Measurements from ENCODE around the gene CEP72. TPM values are rescaled to one million over a fixed set of nuclear protein-coding genes. Genes with fewer than 3 reads are reported as not detected.

CEP72 gene
- total RNA-seq, 1 experiment from 2014 or later = 24.8 TPM

GRCh38 chr5:595285-595875 lies 16.8 kb upstream of the CEP72 start:
- Histone ChIP-seq H3K23me2 (ENCODE audit: insufficient read length, low read depth, low read length, poor library complexity, severe bottlenecking) (no peaks in the 10 kb centered on the region), H4K5ac (ENCODE audit: insufficient read length, low read depth, low read length) (no peak overlapping the region), H3K27ac (ENCODE audit: insufficient read length, low read depth, low read length) (no peak overlapping the region), H3T11ph (ENCODE audit: low read length) (no peak overlapping the region), H3K79me1 (ENCODE audit: insufficient read depth, low read depth, low read length, poor library complexity, severe bottlenecking) (no peaks in the 10 kb centered on the region), H3K4ac (ENCODE audit: low read depth, low read length) (no peak overlapping the region), H3K27me3 (ENCODE audit: insufficient read depth, low read length) (no peaks in the 10 kb centered on the region), H4K8ac (replicated peaks; ENCODE audit: insufficient read length, low read depth, low read length) (no peak overlapping the region), H3K56ac (ENCODE audit: insufficient read length, low read depth, low read length) (no peak overlapping the region), H2BK5ac (ENCODE audit: insufficient read length, low read length) (no peak overlapping the region), H2AFZ (ENCODE audit: low read length) (no peak overlapping the region), H2BK12ac (ENCODE audit: insufficient read length, low read depth, low read length) (no peak overlapping the region), H3K4me1 (ENCODE audit: insufficient read depth, low read length) (no peaks in the 10 kb centered on the region), H2BK120ac (ENCODE audit: low read depth, low read length, poor library complexity, severe bottlenecking) (no peak overlapping the region), H3K4me2 (ENCODE audit: insufficient read depth, insufficient read length, low read length) (no peak overlapping the region), H3K9ac (ENCODE audit: extremely low read depth, insufficient read length, low read length) (no peak overlapping the region), H2BK20ac (ENCODE audit: low read depth, low read length, poor library complexity, severe bottlenecking) (no peak overlapping the region), H3K18ac (ENCODE audit: insufficient read length, low read depth, low read length) (no peak overlapping the region), H2AK5ac (ENCODE audit: insufficient read length, low read length) (no peak overlapping the region), H3K79me2 (ENCODE audit: insufficient read depth, low read length) (no peaks in the 10 kb centered on the region), H3K14ac (ENCODE audit: insufficient read depth, low read length) (no peak overlapping the region), H4K20me1 (ENCODE audit: control insufficient read depth, insufficient read depth, insufficient read length) (no peaks in the 10 kb centered on the region), H3K23ac (ENCODE audit: insufficient read length, low read depth, low read length) (no peak overlapping the region), H2BK15ac (ENCODE audit: low read depth, low read length) (no peak overlapping the region), H4K91ac (ENCODE audit: insufficient read length, low read depth, low read length) (no peak overlapping the region), H3K9me3 (ENCODE audit: control insufficient read depth, low read depth, low read length) (no peaks in the 10 kb centered on the region)
- no CpG with 5 or more reads among the region's 3 CpGs for WGBS (ENCODE audit: extremely low coverage, insufficient read length, low lambda C conversion rate)
- DNase-seq = no peak
- H3K4me3 Mint-ChIP-seq = no peak overlapping the region
- H3K27me3 Mint-ChIP-seq (ENCODE audit: low read depth) = peaks cover 89% of the 10 kb centered on the region
- H3K27ac Mint-ChIP-seq = no peak overlapping the region; a peak in 1 of 7 replicates
- peaks cover 0 to 5% of the 10 kb centered on the region in 2 experiments; a peak in 1 of 5 replicates for H3K9me3 Mint-ChIP-seq
- no peaks in the 10 kb centered on the region for H3K36me3 Mint-ChIP-seq (ENCODE audit: insufficient read depth in 1 of 3, low read depth in 3 of 3)
- TF ChIP-seq, protein P1, sequence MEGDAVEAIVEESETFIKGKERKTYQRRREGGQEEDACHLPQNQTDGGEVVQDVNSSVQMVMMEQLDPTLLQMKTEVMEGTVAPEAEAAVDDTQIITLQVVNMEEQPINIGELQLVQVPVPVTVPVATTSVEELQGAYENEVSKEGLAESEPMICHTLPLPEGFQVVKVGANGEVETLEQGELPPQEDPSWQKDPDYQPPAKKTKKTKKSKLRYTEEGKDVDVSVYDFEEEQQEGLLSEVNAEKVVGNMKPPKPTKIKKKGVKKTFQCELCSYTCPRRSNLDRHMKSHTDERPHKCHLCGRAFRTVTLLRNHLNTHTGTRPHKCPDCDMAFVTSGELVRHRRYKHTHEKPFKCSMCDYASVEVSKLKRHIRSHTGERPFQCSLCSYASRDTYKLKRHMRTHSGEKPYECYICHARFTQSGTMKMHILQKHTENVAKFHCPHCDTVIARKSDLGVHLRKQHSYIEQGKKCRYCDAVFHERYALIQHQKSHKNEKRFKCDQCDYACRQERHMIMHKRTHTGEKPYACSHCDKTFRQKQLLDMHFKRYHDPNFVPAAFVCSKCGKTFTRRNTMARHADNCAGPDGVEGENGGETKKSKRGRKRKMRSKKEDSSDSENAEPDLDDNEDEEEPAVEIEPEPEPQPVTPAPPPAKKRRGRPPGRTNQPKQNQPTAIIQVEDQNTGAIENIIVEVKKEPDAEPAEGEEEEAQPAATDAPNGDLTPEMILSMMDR (conservative IDR thresholded peaks at IDR 0.05) = no peak
- H3K4me1 Mint-ChIP-seq = peaks cover 9 to 15% of the 10 kb centered on the region in 2 experiments

All from H9 (cell line).